ENCODE data around the gene PLCH1. TPM values are rescaled to one million over a fixed set of nuclear protein-coding genes. Genes with fewer than 3 reads are reported as not detected.
A peak's percentile ranks its signal among the peaks of the same experiment; 100 is the strongest.

PLCH1 gene
- total and polyA plus RNA-seq, 2 of the 13 experiments (the other 11 are each of a cell fraction or from before 2014, with no cell fraction given): 2.0 to 3.0 TPM

- TF ChIP-seq DBP (CRISPR knock-in tag; IDR thresholded peaks at IDR 0.05; ENCODE audit: not compliant biosample characterization) (no peak), ZBTB26 (CRISPR knock-in tag; IDR thresholded peaks at IDR 0.05; ENCODE audit: borderline replicate concordance) (no peak), MTA3 (CRISPR knock-in tag; IDR thresholded peaks at IDR 0.05) (no peak), CC2D1A (CRISPR knock-in tag; IDR thresholded peaks at IDR 0.05) (no peak), SP1 (IDR thresholded peaks at IDR 0.05) (no peak), SP1 (CRISPR knock-in tag; IDR thresholded peaks at IDR 0.05) (peak; percentile 24; the same call in 1 of the 2 replicates), GMEB1 (CRISPR knock-in tag; IDR thresholded peaks at IDR 0.05; ENCODE audit: borderline replicate concordance) (peak; percentile 37; the same call in 1 of the 2 replicates), ZNF83 (CRISPR knock-in tag; IDR thresholded peaks at IDR 0.05; ENCODE audit: borderline replicate concordance) (no peak), ZNF710 (CRISPR knock-in tag; IDR thresholded peaks at IDR 0.05; ENCODE audit: borderline replicate concordance) (peak; percentile 57; the same call in 1 of the 2 replicates), ZNF576 (CRISPR knock-in tag; IDR thresholded peaks at IDR 0.05) (no peak), TFAP4 (IDR thresholded peaks at IDR 0.05; ENCODE audit: borderline replicate concordance, low read depth) (peak; percentile 29; the same call in 1 of the 2 replicates), EZH2 (conservative IDR thresholded peaks at IDR 0.05; ENCODE audit: low read depth, low read length) (no peak), AHDC1 (CRISPR knock-in tag; IDR thresholded peaks at IDR 0.05; ENCODE audit: borderline replicate concordance) (peak; percentile 68; the same call in 1 of the 2 replicates), PHF20 (CRISPR knock-in tag; IDR thresholded peaks at IDR 0.05) (no peak), NKX3-1 (CRISPR knock-in tag; IDR thresholded peaks at IDR 0.05) (no peak), KLF15 (CRISPR knock-in tag; IDR thresholded peaks at IDR 0.05; ENCODE audit: borderline replicate concordance) (no peak), IRF2 (CRISPR knock-in tag; IDR thresholded peaks at IDR 0.05) (peak; percentile 34; the same call in 1 of the 2 replicates)
Measured at GRCh38 chr3:155714295-155714718, 30.6 kb downstream of the PLCH1 start (continued).

All from HepG2 (cell line).